Activated naive CD4-positive, alpha-beta T cell treated with anti-CD3 and anti-CD28 coated beads, Interleukin-2, amount 10 ng/mL, durations not matched to agents 7 days and 5 days (primary cell): ENCODE measurements around the gene NBPF4.

Experiments used
- CTCF ChIA-PET: fragments of 350-600 bp; sonication (Branson Sonifier 250); formaldehyde crosslinking; loops from one replicate; lab custom pipeline; 2021; ENCODE audit warnings: antibody characterized with exemption; lab: Charles Lee
- DNase-seq: peaks from one replicate; pipeline ENCODE4 v3.0.0-alpha.2; 2020
- H3K27ac Mint-ChIP-seq: one replicate; pipeline ENCODE4 v1.8.0; 2021; ENCODE audit warnings: mild to moderate bottlenecking, moderate library complexity, mixed read lengths
- H3K27me3 Mint-ChIP-seq: one replicate; pipeline ENCODE4 v1.8.0; 2021; ENCODE audit warnings: mild to moderate bottlenecking, mixed read lengths
- H3K36me3 Mint-ChIP-seq: one replicate; pipeline ENCODE4 v1.8.0; 2021; ENCODE audit warnings: mixed read lengths
- H3K4me1 Mint-ChIP-seq: one replicate; pipeline ENCODE4 v1.8.0; 2021; ENCODE audit warnings: mixed read lengths
- H3K4me3 Mint-ChIP-seq: one replicate; pipeline ENCODE4 v1.8.0; 2021; ENCODE audit warnings: mild to moderate bottlenecking, moderate library complexity, mixed read lengths
- H3K9me3 Mint-ChIP-seq: one replicate; pipeline ENCODE4 v1.8.0; 2021; ENCODE audit warnings: mixed read lengths

Gene NBPF4

DNA sequence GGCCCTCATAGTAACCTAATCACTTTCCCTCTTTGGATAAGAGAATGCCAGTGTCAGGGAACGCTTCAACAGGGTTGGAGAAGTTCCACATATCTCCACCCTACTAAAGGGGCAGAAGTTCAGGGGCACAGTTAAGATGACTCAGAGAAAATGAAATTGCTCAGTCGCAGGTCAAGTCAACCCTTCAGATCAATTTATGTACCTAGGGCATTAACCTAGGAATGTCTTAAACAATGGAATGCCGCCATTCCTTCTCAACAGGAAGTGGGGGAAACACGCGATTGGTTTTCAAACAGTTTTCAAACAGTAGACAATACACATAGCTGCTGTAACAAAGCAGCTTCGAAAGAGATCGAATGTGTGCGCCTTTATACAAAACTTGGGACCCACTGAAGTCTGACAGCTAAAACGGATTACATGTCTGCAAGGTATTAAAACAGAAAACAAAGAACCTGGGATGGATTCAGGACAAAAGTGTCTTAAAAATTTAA is 44.6 kb downstream of the NBPF4 start:
- Mint-ChIP-seq H3K36me3 (peaks cover 38% of the 10 kb centered on the region), H3K27me3 (no peaks in the 10 kb centered on the region), H3K4me1 (peaks cover 29% of the 10 kb centered on the region), H3K9me3 (peaks cover 3% of the 10 kb centered on the region), H3K27ac (peak overlapping the region; percentile 87), H3K4me3 (peak overlapping the region; percentile 83)
- DNase-seq, result no peak
- CTCF ChIA-PET, result no interaction called here

DNA sequence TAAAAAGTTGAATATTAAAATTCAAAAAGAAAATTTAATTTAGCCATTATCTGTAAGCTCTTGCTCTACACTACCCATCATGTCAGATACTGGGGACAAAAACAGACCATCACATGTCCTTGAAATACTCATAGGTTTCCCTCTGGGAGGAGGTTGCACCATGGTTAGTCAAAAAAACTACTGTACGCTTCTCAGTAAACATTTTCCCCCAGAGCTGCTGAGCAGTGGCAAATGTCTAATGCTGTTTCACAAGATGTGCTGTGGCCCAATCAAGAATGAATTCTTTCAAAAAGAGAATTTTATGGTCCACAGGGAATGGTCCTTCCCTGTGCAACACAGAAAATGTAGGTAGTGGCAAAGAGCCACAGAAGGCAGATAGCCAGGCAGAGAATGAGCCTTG is 49.8 kb downstream of the NBPF4 start:
- Mint-ChIP-seq H3K27me3 (no peaks in the 10 kb centered on the region), H3K4me3 (no peak overlapping the region), H3K36me3 (peaks cover 71% of the 10 kb centered on the region), H3K4me1 (peaks cover 22% of the 10 kb centered on the region), H3K27ac (no peak overlapping the region), H3K9me3 (peaks cover 24% of the 10 kb centered on the region)
- CTCF ChIA-PET, result no interaction called here
- DNase-seq, result no peak

DNA sequence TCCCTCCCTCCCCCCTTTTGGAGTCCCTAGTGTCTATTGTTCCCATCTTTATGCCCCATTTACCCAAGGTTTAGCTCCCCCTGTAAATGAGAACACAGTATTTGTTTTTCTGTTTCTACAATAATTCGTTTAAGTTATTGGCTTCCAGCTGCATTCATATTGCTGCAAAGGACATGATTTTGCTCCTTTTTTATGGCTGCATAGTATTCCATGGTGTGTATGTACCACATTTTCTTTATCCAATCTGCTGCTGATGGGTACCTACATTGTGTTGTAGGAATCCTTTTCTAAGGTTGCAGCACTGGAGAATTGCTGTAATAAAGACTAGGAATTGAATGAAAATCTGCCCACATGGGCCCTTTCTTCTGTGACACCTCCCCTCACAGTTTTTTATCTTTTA is 50.5 kb downstream of the NBPF4 start:
- Mint-ChIP-seq H3K4me3 (no peak overlapping the region), H3K36me3 (peaks cover 71% of the 10 kb centered on the region), H3K9me3 (peaks cover 30% of the 10 kb centered on the region), H3K27ac (no peak overlapping the region), H3K4me1 (peaks cover 15% of the 10 kb centered on the region), H3K27me3 (no peaks in the 10 kb centered on the region)
- CTCF ChIA-PET, result interaction anchor here (0.8 kb wide), 1 partner anchor 14 kb away, joined by 3 read pairs; no protein-coding TSS in a partner anchor
- no peak for DNase-seq

DNA sequence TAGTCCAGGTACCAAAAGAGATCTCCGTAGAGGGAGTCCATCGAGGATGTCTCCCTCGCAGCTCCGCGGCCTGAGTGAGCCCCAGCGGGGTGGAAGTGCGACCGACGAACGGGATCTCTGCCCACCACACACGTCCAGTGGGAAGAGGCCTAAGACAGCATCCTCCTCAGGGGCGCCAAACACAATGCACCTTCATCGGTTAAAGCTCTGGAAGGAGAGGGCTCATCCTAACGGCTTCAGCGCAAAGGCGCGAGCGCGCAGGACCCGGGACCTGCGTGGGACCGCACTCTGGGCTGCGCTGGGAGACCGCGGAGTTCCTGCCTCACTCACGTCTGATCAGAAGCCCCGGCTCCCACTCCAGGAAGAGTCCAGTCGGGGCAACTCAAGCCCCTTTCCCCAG is 51.3 kb downstream of the NBPF4 start:
- Mint-ChIP-seq H3K36me3 (peaks cover 68% of the 10 kb centered on the region), H3K4me3 (no peak overlapping the region), H3K9me3 (peaks cover 34% of the 10 kb centered on the region), H3K27ac (no peak overlapping the region), H3K4me1 (peaks cover 7% of the 10 kb centered on the region), H3K27me3 (no peaks in the 10 kb centered on the region)
- CTCF ChIA-PET, result interaction anchor here (0.8 kb wide), 1 partner anchor 13 kb away, joined by 3 read pairs; no protein-coding TSS in a partner anchor
- no peak for DNase-seq

DNA sequence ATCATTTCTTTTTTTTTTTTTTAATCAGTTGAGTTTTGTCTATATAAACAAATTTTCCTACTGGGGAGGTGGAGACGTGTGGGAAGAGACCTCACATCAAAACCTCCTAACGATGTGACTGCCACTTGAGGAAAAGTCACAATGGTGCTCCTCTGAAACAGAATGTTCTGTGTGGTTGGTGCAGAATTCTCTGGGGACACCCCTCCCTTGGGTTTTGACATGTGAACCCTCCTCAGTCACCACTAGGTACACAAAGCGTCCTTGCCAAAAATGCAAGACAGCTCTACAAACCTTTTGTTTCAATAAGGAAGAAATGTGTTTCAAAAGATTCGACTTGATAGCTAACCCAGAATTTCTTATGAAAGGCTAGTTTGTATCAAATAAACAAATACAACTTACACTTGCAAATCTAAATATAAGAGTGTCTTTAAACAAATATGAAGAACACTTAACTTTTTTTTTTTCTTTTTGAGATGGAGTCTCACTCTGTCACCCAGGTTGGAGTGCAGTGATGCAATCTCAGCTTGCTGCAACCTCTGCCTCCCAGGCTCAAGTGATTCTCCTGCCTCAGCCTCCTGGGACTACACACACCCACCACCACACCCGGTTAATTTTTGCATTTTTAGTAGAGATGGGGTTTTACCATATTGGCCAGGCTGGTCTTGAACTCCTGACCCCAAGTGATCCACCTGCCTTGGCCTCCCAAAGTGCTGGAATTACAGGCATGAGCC is 53.0 kb downstream of the NBPF4 start:
- Mint-ChIP-seq H3K36me3 (peaks cover 65% of the 10 kb centered on the region), H3K4me1 (peaks cover 7% of the 10 kb centered on the region), H3K27ac (no peak overlapping the region), H3K9me3 (peaks cover 34% of the 10 kb centered on the region), H3K4me3 (no peak overlapping the region), H3K27me3 (no peaks in the 10 kb centered on the region)
- CTCF ChIA-PET, result no interaction called here
- no peak for DNase-seq

DNA sequence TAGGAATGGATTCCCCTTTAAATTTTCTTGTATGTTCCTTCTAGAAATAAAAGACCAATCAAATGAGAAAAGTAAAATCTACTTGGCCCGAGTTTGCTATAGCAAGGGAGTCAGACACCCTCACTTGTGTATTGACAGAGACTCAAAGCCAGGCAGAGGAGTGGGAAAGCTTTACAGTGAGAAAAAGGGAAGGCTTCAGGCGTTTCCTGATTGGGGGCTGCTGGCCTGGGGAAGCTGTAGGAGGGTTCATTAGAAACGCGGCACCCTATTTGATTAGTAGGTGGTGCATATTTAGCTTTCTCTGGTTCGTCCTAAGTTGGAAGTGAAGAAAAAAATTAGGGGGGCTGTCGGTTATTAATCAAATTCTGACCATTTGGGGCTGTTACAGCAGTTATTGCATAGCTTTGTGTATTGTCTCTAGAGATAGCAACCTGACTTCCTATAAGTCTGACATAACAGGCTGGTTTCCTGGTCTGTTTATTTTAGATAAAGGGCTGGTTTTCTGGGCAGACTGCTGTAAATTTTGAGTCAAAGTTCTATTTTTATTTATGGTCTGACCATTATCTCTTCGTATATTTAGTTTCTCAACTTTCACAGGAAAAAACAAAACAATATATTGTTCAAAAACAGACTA is 53.8 kb downstream of the NBPF4 start:
- CTCF ChIA-PET, result no interaction called here
- H3K36me3 Mint-ChIP-seq, result peaks cover 60% of the 10 kb centered on the region
- peaks cover 34% of the 10 kb centered on the region for H3K9me3 Mint-ChIP-seq

DNA sequence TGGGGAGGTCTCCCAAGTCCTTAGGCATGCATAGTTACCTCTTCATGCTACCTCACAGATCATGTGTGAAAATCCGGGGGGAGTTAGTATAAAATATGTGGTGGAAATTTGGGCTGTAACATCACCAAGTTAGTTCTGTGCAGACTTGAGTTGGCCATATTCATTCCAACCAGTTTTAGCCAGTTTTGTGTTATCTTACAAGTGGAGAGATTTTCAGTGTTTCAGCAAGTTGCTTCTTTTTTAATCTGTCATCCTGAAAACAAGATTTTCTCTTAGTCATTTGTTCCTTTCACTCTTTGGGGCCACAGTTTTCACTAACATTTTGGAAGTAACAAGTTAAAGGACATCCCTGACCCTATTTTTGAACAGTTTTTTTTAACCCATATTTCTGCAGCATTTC is 55.1 kb downstream of the NBPF4 start:
- Mint-ChIP-seq H3K4me1 (peaks cover 7% of the 10 kb centered on the region), H3K4me3 (no peak overlapping the region), H3K27me3 (no peaks in the 10 kb centered on the region), H3K9me3 (peaks cover 33% of the 10 kb centered on the region), H3K36me3 (peaks cover 55% of the 10 kb centered on the region), H3K27ac (no peak overlapping the region)
- DNase-seq, result no peak
- CTCF ChIA-PET, result no interaction called here

More for the DNA sequence above, 53.8 kb downstream of the NBPF4 start:
- no peak for DNase-seq
- H3K27ac Mint-ChIP-seq, result no peak overlapping the region
- no peak overlapping the region for H3K4me3 Mint-ChIP-seq
- H3K27me3 Mint-ChIP-seq, result no peaks in the 10 kb centered on the region
- peaks cover 7% of the 10 kb centered on the region for H3K4me1 Mint-ChIP-seq

DNA sequence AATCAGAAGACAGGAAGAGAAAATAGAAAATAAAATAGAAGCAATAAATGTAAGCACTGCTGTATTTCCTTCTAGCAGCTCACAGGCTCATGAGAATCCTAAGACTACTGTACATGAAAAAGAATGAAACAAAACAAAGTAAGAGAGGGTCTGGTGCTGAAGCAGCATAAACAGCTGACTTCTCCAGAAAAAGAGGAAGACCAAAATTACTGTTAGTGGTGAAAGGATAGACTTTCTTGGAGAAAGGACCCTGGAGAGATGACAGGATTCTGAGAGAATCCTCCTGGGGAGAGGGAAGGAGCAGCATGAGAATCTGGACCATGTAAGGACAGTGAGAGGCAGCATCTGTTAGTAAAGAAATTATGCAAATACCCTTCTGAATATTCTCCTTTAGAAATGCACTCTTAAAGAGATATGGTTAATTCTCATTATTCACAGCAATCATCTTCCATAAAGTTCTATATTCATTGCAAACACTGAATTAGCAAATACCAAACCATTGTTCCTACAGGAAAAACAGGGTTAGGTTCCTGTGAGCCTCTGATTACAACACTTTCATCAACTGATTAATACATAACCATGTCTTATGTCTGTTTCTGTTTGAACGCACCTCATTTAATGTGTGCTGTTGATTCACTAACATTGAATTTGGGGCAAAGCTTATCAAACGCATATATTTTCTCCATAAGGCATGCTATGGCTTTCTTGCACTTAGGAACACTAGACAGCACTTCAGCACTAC is 60.7 kb downstream of the NBPF4 start:
- Mint-ChIP-seq H3K9me3 (peaks cover 3% of the 10 kb centered on the region), H3K4me3 (no peak overlapping the region), H3K27me3 (no peaks in the 10 kb centered on the region), H3K36me3 (peaks cover 48% of the 10 kb centered on the region), H3K27ac (no peak overlapping the region), H3K4me1 (no peaks in the 10 kb centered on the region)
- no peak for DNase-seq
- CTCF ChIA-PET, result interaction anchor here (0.8 to 2.3 kb wide), 2 partner anchors 17 to 58 kb away, joined by 3 to 6 read pairs; partner anchors contain the start of gene SLC25A24

DNA sequence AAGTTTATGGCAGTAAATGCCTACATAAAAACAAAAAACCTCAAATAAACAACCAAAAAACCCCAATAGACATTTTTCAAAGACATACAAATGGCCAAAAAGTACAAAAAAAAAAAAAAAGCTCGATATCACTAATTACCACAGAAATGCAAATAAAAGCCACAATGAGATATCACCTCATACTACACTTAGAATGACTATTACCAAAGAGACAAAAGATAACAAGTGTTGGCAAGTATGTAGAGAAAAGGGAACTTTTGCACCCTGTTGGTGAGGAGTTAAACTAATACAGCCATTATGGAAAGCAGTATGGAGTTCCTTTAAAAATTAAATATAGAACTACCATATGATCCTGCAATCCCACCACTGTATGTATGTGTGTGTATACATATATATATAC is 64.9 kb downstream of the NBPF4 start:
- Mint-ChIP-seq H3K27ac (no peak overlapping the region), H3K27me3 (no peaks in the 10 kb centered on the region), H3K36me3 (peaks cover 64% of the 10 kb centered on the region), H3K4me1 (peaks cover 7% of the 10 kb centered on the region), H3K9me3 (peaks cover 14% of the 10 kb centered on the region), H3K4me3 (no peak overlapping the region)
- no peak for DNase-seq
- CTCF ChIA-PET, result interaction anchor here (1.0 kb wide), 1 partner anchor 14 kb away, joined by 3 read pairs; no protein-coding TSS in a partner anchor
